Natural killer cell treated with Interleukin-12 subunit alpha and Interleukin-12 subunit beta and Interleukin-15 and Interleukin-18, amount 100 ng/mL, for 72 hours (primary cell): Measurements from ENCODE around the gene HLTF. TPM values are rescaled to one million over a fixed set of nuclear protein-coding genes. Genes with fewer than 3 reads are reported as not detected.

Experiments used
- ATAC-seq, 2 donors: fragments of 150-1000 bp; cut with Tn5 transposase in 1 of 2; sonication (Bioruptor Pico), chemical (Tn5 transposase) in 1 of 2; 2 replicates each; pipeline ENCODE4 v1.10.0; 2021
- DNase-seq: peaks from one replicate; pipeline ENCODE4 v3.0.0; 2022; ENCODE audit warnings: low spot score
- H3K27ac Mint-ChIP-seq, 2 donors: 1 replicate in 1 of 2; 2 replicates in 1 of 2; pipeline ENCODE4 v1.8.0; 2022; ENCODE audit warnings: mixed read lengths in 2 of 2, mild to moderate bottlenecking in 1 of 2, moderate library complexity in 1 of 2
- H3K27me3 Mint-ChIP-seq, 2 donors: 1 replicate in 1 of 2; 2 replicates in 1 of 2; pipeline ENCODE4 v1.8.0; 2022; ENCODE audit warnings: mixed read lengths in 2 of 2
- H3K36me3 Mint-ChIP-seq: one replicate; pipeline ENCODE4 v1.8.0; 2022; ENCODE audit warnings: mixed read lengths
- H3K4me1 Mint-ChIP-seq, 2 donors: 1 replicate in 1 of 2; 2 replicates in 1 of 2; pipeline ENCODE4 v1.8.0; 2022; ENCODE audit warnings: low read depth in 2 of 2, mixed read lengths in 2 of 2, mild to moderate bottlenecking in 1 of 2
- H3K4me3 Mint-ChIP-seq: one replicate; pipeline ENCODE4 v1.8.0; 2022; ENCODE audit warnings: mixed read lengths
- H3K9me3 Mint-ChIP-seq: 2 replicates; pipeline ENCODE4 v1.8.0; 2022; ENCODE audit warnings: mixed read lengths
- total RNA-seq, 2 donors: library from RNA; stranded (reverse); gene quantifications; one replicate each; pipeline ENCODE4 v1.2.3, GENCODE V29; 2022

HLTF gene
- total RNA-seq, 2 donors from 2014 or later, result 17.8 to 19.2 TPM

DNA sequence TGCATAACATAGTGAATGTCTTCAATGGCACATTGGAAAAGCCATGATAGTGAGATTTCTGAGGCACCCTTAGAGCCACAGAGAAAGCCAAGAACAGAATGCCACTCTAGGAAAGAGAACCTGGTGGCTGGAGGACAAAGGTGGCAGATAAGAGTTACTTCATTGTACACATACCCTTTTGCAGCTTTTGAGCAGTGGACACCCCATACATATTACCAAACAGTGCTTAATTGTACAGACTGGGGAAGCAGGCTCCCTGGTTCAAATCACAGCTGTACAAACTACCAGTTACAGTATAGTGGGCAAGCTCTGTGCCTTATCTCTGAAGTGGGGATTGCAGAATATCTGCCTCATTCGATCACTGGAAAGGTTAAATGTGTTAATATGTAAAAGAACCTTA, 105.1 kb downstream of the HLTF start:
- no peak for ATAC-seq
- Mint-ChIP-seq H3K27me3 (peaks cover 13 to 21% of the 10 kb centered on the region in 2 donors), H3K27ac (no peak overlapping the region), H3K36me3 (peaks cover 4% of the 10 kb centered on the region), H3K9me3 (no peaks in the 10 kb centered on the region), H3K4me3 (no peak overlapping the region), H3K4me1 (no peaks in the 10 kb centered on the region)
- no peak for DNase-seq

Other genes with a start within 250 kb of the HLTF start
- 1 to 10 TPM in 1 of 2 donors, not detected in 1; 2.9 TPM for gene CPA3, start 221.2 kb downstream of the HLTF start, total RNA-seq
- gene GYG1, start 95.0 kb downstream of the HLTF start, total RNA-seq, result 100 to 1,000 TPM in 1 of 2 donors, 10 to 100 TPM in 1; 83.5 to 112 TPM
- gene HPS3, start 43.1 kb upstream of the HLTF start, total RNA-seq, result 10 to 100 TPM; 15.1 to 27.8 TPM
- gene CP, start 135.3 kb upstream of the HLTF start, total RNA-seq, result not detected
- gene TM4SF18, start 247.1 kb upstream of the HLTF start, total RNA-seq, result not detected